ENCODE results near the gene FAM156B. TPM values are rescaled to one million over a fixed set of nuclear protein-coding genes. Genes with fewer than 3 reads are reported as not detected.
"Not testable (repeated sequence)": the region's sequence is repeated elsewhere in the genome, so short reads cannot be mapped to it uniquely, and the experiment has no call there.

The FAM156B gene
- total RNA-seq, 1 experiment from 2014 or later = 35.1 TPM

GRCh38 chrX:52933976-52934703, 37.0 kb downstream of the FAM156B start:
- peak overlapping the region; percentile 87 for H3K4me3 ChIP-seq (ENCODE audit: low read length)
- no peaks in the 10 kb centered on the region for H3K79me2 ChIP-seq (ENCODE audit: low read length)
- ChIA-PET CTCF (no interaction called here), POLR2A (ENCODE audit: unreplicated experiment) (no interaction called here)
- peak overlapping the region; percentile 98 for H2AFZ ChIP-seq (ENCODE audit: low read length)
- peak; percentile 1 for DNase-seq
- ATAC-seq = no peak
- intact Hi-C loops (cut with micrococcal nuclease) = no loop called here
- BruUV-seq (replicated peaks) = TSS peak; percentile 57
- H3K9me3 ChIP-seq (ENCODE audit: low read length) = no peaks in the 10 kb centered on the region
- H3K36me3 ChIP-seq (ENCODE audit: low read depth, low read length) = no peaks in the 10 kb centered on the region
- H3K27me3 ChIP-seq (ENCODE audit: low read length) = no peaks in the 10 kb centered on the region
- peak overlapping the region; percentile 94 for H3K9ac ChIP-seq (ENCODE audit: low read length)
- no peaks in the 10 kb centered on the region for H4K20me1 ChIP-seq (ENCODE audit: low read length)
- peaks cover 11% of the 10 kb centered on the region for H3K4me1 ChIP-seq (ENCODE audit: insufficient read depth, low read length)
- peak overlapping the region; percentile 100 for H3K4me2 ChIP-seq (ENCODE audit: low read length)
- no peak for TF ChIP-seq EZH2 (IDR thresholded peaks at IDR 0.05; ENCODE audit: low read length, unreplicated experiment)
- TF ChIP-seq EZH2phosphoT487 (IDR thresholded peaks at IDR 0.05; ENCODE audit: borderline replicate concordance, low read length) = no peak
- TF ChIP-seq CTCF (conservative IDR thresholded peaks at IDR 0.05; ENCODE audit: low read depth, low read length) = no peak
- H3F3A ChIP-seq (ENCODE audit: low read length, unreplicated experiment) = no peaks in the 10 kb centered on the region
- no peaks in the 10 kb centered on the region for H3K9me2 ChIP-seq (replicated peaks; ENCODE audit: low read length)
- H3K27ac ChIP-seq (ENCODE audit: low read length) = peak overlapping the region; percentile 92

GRCh38 chrX:52934704-52935469, 37.8 kb downstream of the FAM156B start:
- ChIA-PET POLR2A (ENCODE audit: unreplicated experiment) (interaction anchor here (0.6 kb wide), 1 partner anchor 15 kb away, joined by 34 read pairs; no protein-coding TSS in a partner anchor), CTCF (interaction anchor here (0.6 to 1.0 kb wide), 2 partner anchors 11 to 61 kb away, joined by 3 to 5 read pairs; no protein-coding TSS in a partner anchor)
- BruUV-seq (replicated peaks) = no TSS peak

GRCh38 chrX:52935470-52935784, 38.3 kb downstream of the FAM156B start:
- ATAC-seq = peak; percentile 9; the same call in 1 of the 2 replicates
- intact Hi-C loops (cut with micrococcal nuclease); H3K9me2 ChIP-seq (replicated peaks; ENCODE audit: low read length); H4K20me1 ChIP-seq (ENCODE audit: low read length); H3F3A ChIP-seq (ENCODE audit: low read length, unreplicated experiment); H3K27me3 ChIP-seq (ENCODE audit: low read length); H3K79me2 ChIP-seq (ENCODE audit: low read length); H3K36me3 ChIP-seq (ENCODE audit: low read depth, low read length); DNase-seq; H3K9me3 ChIP-seq (ENCODE audit: low read length): not testable (repeated sequence)
- Histone ChIP-seq H3K4me3 (ENCODE audit: low read length) (peak overlapping the region; percentile 87), H3K27ac (ENCODE audit: low read length) (peak overlapping the region; percentile 92), H3K4me1 (ENCODE audit: insufficient read depth, low read length) (peaks cover 11% of the 10 kb centered on the region), H3K9ac (ENCODE audit: low read length) (peak overlapping the region; percentile 94), H2AFZ (ENCODE audit: low read length) (peak overlapping the region; percentile 98), H3K4me2 (ENCODE audit: low read length) (peak overlapping the region; percentile 100)
- ChIA-PET CTCF (interaction anchor here (0.6 to 1.0 kb wide), 2 partner anchors 12 to 60 kb away, joined by 3 to 5 read pairs; no protein-coding TSS in a partner anchor), POLR2A (ENCODE audit: unreplicated experiment) (interaction anchor here (0.6 kb wide), 1 partner anchor 15 kb away, joined by 34 read pairs; no protein-coding TSS in a partner anchor)
- TSS peak; percentile 100 for BruUV-seq (replicated peaks)

More at GRCh38 chrX:52934704-52935469, 37.8 kb downstream of the FAM156B start:
- intact Hi-C loops (cut with micrococcal nuclease) = no loop called here
- H3K79me2 ChIP-seq (ENCODE audit: low read length) = no peaks in the 10 kb centered on the region
- peaks cover 11% of the 10 kb centered on the region for H3K4me1 ChIP-seq (ENCODE audit: insufficient read depth, low read length)
- peak overlapping the region; percentile 94 for H3K9ac ChIP-seq (ENCODE audit: low read length)
- peak overlapping the region; percentile 87 for H3K4me3 ChIP-seq (ENCODE audit: low read length)
- no peaks in the 10 kb centered on the region for H3F3A ChIP-seq (ENCODE audit: low read length, unreplicated experiment)
- peak; percentile 92 for DNase-seq
- peak overlapping the region; percentile 92 for H3K27ac ChIP-seq (ENCODE audit: low read length)
- H4K20me1 ChIP-seq (ENCODE audit: low read length) = no peaks in the 10 kb centered on the region
- no peaks in the 10 kb centered on the region for H3K27me3 ChIP-seq (ENCODE audit: low read length)
- H3K4me2 ChIP-seq (ENCODE audit: low read length) = peak overlapping the region; percentile 100
- TF ChIP-seq CTCF (conservative IDR thresholded peaks at IDR 0.05; ENCODE audit: low read depth, low read length) (peak; percentile 86), EZH2phosphoT487 (IDR thresholded peaks at IDR 0.05; ENCODE audit: borderline replicate concordance, low read length) (no peak)
- ATAC-seq = peak; percentile 94
- H3K9me2 ChIP-seq (replicated peaks; ENCODE audit: low read length) = no peaks in the 10 kb centered on the region
- no peaks in the 10 kb centered on the region for H3K9me3 ChIP-seq (ENCODE audit: low read length)
- H2AFZ ChIP-seq (ENCODE audit: low read length) = peak overlapping the region; percentile 98
- no peaks in the 10 kb centered on the region for H3K36me3 ChIP-seq (ENCODE audit: low read depth, low read length)

- H3F3A ChIP-seq (ENCODE audit: low read length, unreplicated experiment); BruUV-seq (replicated peaks); DNase-seq; H3K4me1 ChIP-seq (ENCODE audit: insufficient read depth, low read length); CTCF ChIA-PET; H3K27me3 ChIP-seq (ENCODE audit: low read length); H3K9me2 ChIP-seq (replicated peaks; ENCODE audit: low read length); H3K9ac ChIP-seq (ENCODE audit: low read length); H3K79me2 ChIP-seq (ENCODE audit: low read length); H4K20me1 ChIP-seq (ENCODE audit: low read length); H3K9me3 ChIP-seq (ENCODE audit: low read length); H3K27ac ChIP-seq (ENCODE audit: low read length); POLR2A ChIA-PET (ENCODE audit: unreplicated experiment); H3K36me3 ChIP-seq (ENCODE audit: low read depth, low read length); H3K4me2 ChIP-seq (ENCODE audit: low read length); H3K4me3 ChIP-seq (ENCODE audit: low read length); intact Hi-C loops (cut with micrococcal nuclease); H2AFZ ChIP-seq (ENCODE audit: low read length); ATAC-seq: not testable (repeated sequence)
Measured at GRCh38 chrX:52940704-52941103, 43.6 kb downstream of the FAM156B start.

GRCh38 chrX:52941728-52942127, 44.6 kb downstream of the FAM156B start:
- POLR2A ChIA-PET (ENCODE audit: unreplicated experiment); CTCF ChIA-PET; H3F3A ChIP-seq (ENCODE audit: low read length, unreplicated experiment); intact Hi-C loops (cut with micrococcal nuclease); DNase-seq; BruUV-seq (replicated peaks); H3K36me3 ChIP-seq (ENCODE audit: low read depth, low read length); H3K27me3 ChIP-seq (ENCODE audit: low read length); H3K9me3 ChIP-seq (ENCODE audit: low read length); H3K4me2 ChIP-seq (ENCODE audit: low read length); H3K4me3 ChIP-seq (ENCODE audit: low read length); H3K9me2 ChIP-seq (replicated peaks; ENCODE audit: low read length); H4K20me1 ChIP-seq (ENCODE audit: low read length); H3K79me2 ChIP-seq (ENCODE audit: low read length); H2AFZ ChIP-seq (ENCODE audit: low read length); H3K4me1 ChIP-seq (ENCODE audit: insufficient read depth, low read length); H3K27ac ChIP-seq (ENCODE audit: low read length); H3K9ac ChIP-seq (ENCODE audit: low read length); ATAC-seq: not testable (repeated sequence)
